CD4-positive, alpha-beta T cell (primary cell): ENCODE results near the gene SCUBE1. TPM values are rescaled to one million over a fixed set of nuclear protein-coding genes. Genes with fewer than 3 reads are reported as not detected.

Source experiments
- ATAC-seq: fragments of 200-7000 bp; cut with Tn5 transposase; one replicate; pipeline ENCODE4 v1.10.0; 2022; ENCODE audit warnings: mild to moderate bottlenecking; ENCODE audit not compliant: poor library complexity
- CTCF ChIA-PET: fragments of 350-600 bp; sonication (Branson Sonifier 250); formaldehyde crosslinking; loops from one replicate; lab custom pipeline; 2021; ENCODE audit warnings: antibody characterized with exemption, inconsistent platforms; lab: Charles Lee
- POLR2A ChIA-PET: fragments of 350-600 bp; sonication (Branson Sonifier 250); formaldehyde crosslinking; loops from one replicate; lab custom pipeline; 2021; ENCODE audit warnings: antibody characterized with exemption, inconsistent platforms; lab: Charles Lee
- DNase-seq, 14 experiments: peaks; one replicate each; pipeline ENCODE4 v3.0.0-alpha.2; 2013 to 2020; ENCODE audit warnings: mixed read lengths in 2 of 14
- H3K27ac ChIP-seq, 2 donors: one replicate each; pipeline versions ENCODE4 v1.5.1 to v1.7.0; 2013; ENCODE audit warnings: low read length in 2 of 2, low read depth in 1 of 2, mild to moderate bottlenecking in 1 of 2
- H3K27me3 ChIP-seq, 2 experiments: 1 replicate in 1 of 2; 2 replicates in 1 of 2; pipeline versions ENCODE4 v1.6.1 to v1.7.0; 2013; ENCODE audit warnings: low read length in 2 of 2, control low read depth in 1 of 2, mild to moderate bottlenecking in 1 of 2, moderate library complexity in 1 of 2; ENCODE audit not compliant: insufficient read depth in 2 of 2, control insufficient read depth in 1 of 2
- H3K36me3 ChIP-seq: one replicate; pipeline ENCODE4 v1.6.1; 2013; ENCODE audit warnings: low read length, control low read depth; ENCODE audit not compliant: insufficient read depth
- H3K4me1 ChIP-seq: one replicate; pipeline ENCODE4 v1.6.1; 2013; ENCODE audit warnings: low read length, control low read depth; ENCODE audit not compliant: insufficient read depth
- H3K4me3 ChIP-seq: one replicate; pipeline ENCODE4 v1.5.1; 2013; ENCODE audit warnings: mild to moderate bottlenecking, low read length, moderate library complexity
- H3K9me3 ChIP-seq, 2 experiments: 1 replicate in 1 of 2; 2 replicates in 1 of 2; pipeline versions ENCODE4 v1.6.1 to v1.7.0; 2013; ENCODE audit warnings: low read length in 2 of 2, mild to moderate bottlenecking in 2 of 2, control low read depth in 1 of 2, moderate library complexity in 1 of 2; ENCODE audit not compliant: control insufficient read depth in 1 of 2, insufficient read depth in 1 of 2
- H3K27ac Mint-ChIP-seq: one replicate; pipeline ENCODE4 v1.8.0; 2020; ENCODE audit warnings: mixed read lengths
- H3K27me3 Mint-ChIP-seq: one replicate; pipeline ENCODE4 v1.8.0; 2021; ENCODE audit warnings: mixed read lengths
- H3K36me3 Mint-ChIP-seq: one replicate; pipeline ENCODE4 v1.8.0; 2021; ENCODE audit warnings: low read depth, mixed read lengths
- H3K4me1 Mint-ChIP-seq: one replicate; pipeline ENCODE4 v1.8.0; 2021; ENCODE audit warnings: low read depth, mixed read lengths
- H3K4me3 Mint-ChIP-seq: one replicate; pipeline ENCODE4 v1.8.0; 2020; ENCODE audit warnings: mild to moderate bottlenecking, mixed read lengths
- H3K9me3 Mint-ChIP-seq: one replicate; pipeline ENCODE4 v1.8.0; 2020; ENCODE audit warnings: mixed read lengths
- CTCF ChIP-seq: fragments of 200-600 bp; IDR thresholded peaks from one replicate; pipeline ENCODE4 v1.8.0; 2022; ENCODE audit warnings: antibody characterized with exemption, mild to moderate bottlenecking
- intact Hi-C, 2 experiments: fragments of 100-400 bp; cut with DNase I in 1 of 2; cut with micrococcal nuclease in 1 of 2; formaldehyde crosslinking; loops; one replicate each; pipeline versions ENCODE4 v1.15.1 to v1.9.0; 2023 to 2025; cut with DNase I, micrococcal nuclease
- total RNA-seq, 174 experiments: library from RNA in 2 of 174; stranded (reverse) in 2 of 174; gene quantifications; one replicate each; pipeline ENCODE4 v1.2.3 and lab custom pipeline; 2021 to 2026

SCUBE1 gene
- total RNA-seq, 2 experiments from 2014 or later: not detected

- no peaks in the 10 kb centered on the region for H3K36me3 ChIP-seq
- no peaks in the 10 kb centered on the region for H3K4me1 ChIP-seq
- Mint-ChIP-seq H3K27ac (no peak overlapping the region), H3K36me3 (no peaks in the 10 kb centered on the region), H3K9me3 (no peaks in the 10 kb centered on the region), H3K27me3 (no peaks in the 10 kb centered on the region), H3K4me3 (no peak overlapping the region), H3K4me1 (no peaks in the 10 kb centered on the region)
- intact Hi-C loops: no loop called here
- H3K27ac ChIP-seq: no peak overlapping the region
- ATAC-seq (no peak), DNase-seq (no peak)
- no peak for TF ChIP-seq CTCF
- H3K27me3 ChIP-seq: no peaks in the 10 kb centered on the region
- H3K9me3 ChIP-seq: no peaks in the 10 kb centered on the region
- CTCF ChIA-PET: no interaction called here
- H3K4me3 ChIP-seq: no peak overlapping the region
- POLR2A ChIA-PET: no interaction called here
These were observed 95.5 kb downstream of the SCUBE1 start for GRCh38 chr22:43247546-43248260.

- Histone ChIP-seq H3K27me3 (no peaks in the 10 kb centered on the region), H3K4me1 (no peaks in the 10 kb centered on the region), H3K27ac (no peak overlapping the region), H3K4me3 (no peak overlapping the region), H3K9me3 (no peaks in the 10 kb centered on the region), H3K36me3 (no peaks in the 10 kb centered on the region)
- DNase-seq (no peak), ATAC-seq (no peak)
- no peaks in the 10 kb centered on the region for H3K27me3 Mint-ChIP-seq
- H3K36me3 Mint-ChIP-seq: no peaks in the 10 kb centered on the region
- no peak for TF ChIP-seq CTCF
- H3K4me3 Mint-ChIP-seq: no peak overlapping the region
- ChIA-PET CTCF (no interaction called here), POLR2A (no interaction called here)
- H3K9me3 Mint-ChIP-seq: no peaks in the 10 kb centered on the region
- no peak overlapping the region for H3K27ac Mint-ChIP-seq
- intact Hi-C loops: no loop called here
- H3K4me1 Mint-ChIP-seq: no peaks in the 10 kb centered on the region
These were observed 97.0 kb downstream of the SCUBE1 start for GRCh38 chr22:43246188-43246587.

- ChIA-PET POLR2A (no interaction called here), CTCF (no interaction called here)
- Mint-ChIP-seq H3K4me3 (no peak overlapping the region), H3K9me3 (no peaks in the 10 kb centered on the region), H3K27me3 (no peaks in the 10 kb centered on the region), H3K4me1 (no peaks in the 10 kb centered on the region), H3K36me3 (no peaks in the 10 kb centered on the region), H3K27ac (no peak overlapping the region)
- Histone ChIP-seq H3K36me3 (no peaks in the 10 kb centered on the region), H3K27me3 (no peaks in the 10 kb centered on the region), H3K4me3 (no peak overlapping the region), H3K4me1 (no peaks in the 10 kb centered on the region), H3K27ac (no peak overlapping the region), H3K9me3 (no peaks in the 10 kb centered on the region)
- no peak for DNase-seq
- TF ChIP-seq CTCF: no peak
- intact Hi-C loops: no loop called here
- no peak for ATAC-seq
These were observed 97.5 kb downstream of the SCUBE1 start for GRCh38 chr22:43245717-43246116.
